Midbrain (tissue), 1 donor: Measurements from ENCODE around the gene SLF1.
"Not testable (repeated sequence)": the region's sequence is repeated elsewhere in the genome, so short reads cannot be mapped to it uniquely, and the experiment has no call there.

Experiments
- DNase-seq: peaks from one replicate; lab custom pipeline; 2025; lab: John Stamatoyannopoulos, UW

SLF1 gene

DNA sequence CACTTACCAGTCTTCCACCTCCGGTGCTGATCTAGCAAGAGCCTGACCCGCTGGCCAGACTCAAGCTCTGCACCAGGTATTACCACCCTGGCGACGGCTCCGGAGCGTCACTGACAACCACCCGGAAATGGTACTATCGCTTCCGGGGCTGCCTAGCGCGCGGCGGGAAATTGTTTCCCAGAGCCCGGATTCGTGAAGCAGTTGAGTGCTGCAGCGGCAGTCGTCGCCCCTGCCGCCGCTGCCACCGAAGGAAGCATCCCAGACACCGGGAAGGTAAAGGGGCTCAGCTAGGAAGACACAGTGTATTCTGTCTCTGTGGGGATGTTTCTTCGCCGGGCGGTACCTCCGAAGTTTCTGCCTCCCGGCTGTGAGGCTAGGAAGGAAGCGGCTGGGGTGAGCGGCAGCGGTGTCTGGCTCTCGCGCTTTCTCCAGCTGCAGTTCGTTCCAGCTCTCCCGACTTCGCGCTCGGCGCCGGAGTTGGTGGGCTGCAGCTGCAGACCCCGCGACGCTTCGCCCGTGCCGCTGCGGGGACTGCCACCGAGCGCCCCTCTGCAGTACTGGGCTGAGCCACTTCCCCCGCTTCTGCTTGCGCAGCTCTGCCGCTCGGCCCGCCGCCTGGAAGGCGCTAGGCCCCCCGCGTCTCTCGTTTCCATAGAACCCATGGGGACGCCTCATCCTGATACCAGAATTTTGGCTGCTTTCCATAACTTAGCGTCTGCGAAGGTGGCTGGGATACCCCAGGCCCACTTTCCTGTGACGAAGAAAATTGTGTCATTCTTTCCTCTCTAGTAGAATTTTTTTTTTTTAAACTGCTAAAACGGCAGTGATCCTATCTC, at the start of gene SLF1, which contains the start of gene KIAA0825:
Gene SLF1 (plus strand): TSS at position 177 of the 836 bp plus-strand sequence. CDS start 10,142 bp downstream, outside the sequence.
Gene KIAA0825 (minus strand): TSS at position 112 of the 836 bp plus-strand sequence. CDS start 81,478 bp downstream, outside the sequence.
- peak; percentile 91 for DNase-seq

DNA sequence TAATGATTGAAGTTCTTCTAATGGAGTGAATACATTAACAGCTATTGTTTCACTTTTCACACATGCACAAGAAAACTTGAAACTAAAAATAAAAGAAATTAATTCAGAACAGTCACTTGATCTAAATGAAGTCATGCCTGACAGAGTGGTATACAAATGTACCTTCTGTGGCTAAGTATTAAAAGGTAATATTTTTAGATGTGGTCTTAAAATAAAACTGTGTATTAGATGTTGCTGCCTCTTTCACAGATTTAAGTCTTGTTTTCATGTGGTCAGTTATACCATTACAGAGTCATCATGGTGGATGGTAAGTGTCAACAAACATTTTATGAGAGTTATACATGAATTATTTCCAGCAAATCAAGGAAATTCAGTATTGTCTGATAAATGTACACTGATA, 47.1 kb upstream of the SLF1 start:
- no peak for DNase-seq

DNA sequence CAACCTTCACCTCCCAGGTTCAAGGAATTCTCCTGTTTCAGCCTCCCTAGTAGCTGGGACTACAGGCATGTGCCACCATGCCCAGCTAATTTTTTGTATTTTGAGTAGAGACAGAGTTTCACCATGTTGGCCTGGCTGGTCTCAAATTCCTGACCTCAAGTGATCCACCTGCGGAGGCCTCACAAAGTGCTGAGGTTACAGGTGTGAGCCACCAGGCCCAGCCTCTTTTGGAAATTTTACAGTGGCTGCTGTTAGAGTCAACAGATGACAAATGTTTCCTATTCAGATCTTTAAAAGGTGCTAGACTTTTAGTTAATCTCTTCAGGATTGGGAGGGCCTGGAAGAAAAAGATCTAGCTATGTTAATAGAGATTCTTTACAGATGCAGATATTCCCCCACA, 45.1 kb upstream of the SLF1 start:
- not testable (repeated sequence) for DNase-seq

DNA sequence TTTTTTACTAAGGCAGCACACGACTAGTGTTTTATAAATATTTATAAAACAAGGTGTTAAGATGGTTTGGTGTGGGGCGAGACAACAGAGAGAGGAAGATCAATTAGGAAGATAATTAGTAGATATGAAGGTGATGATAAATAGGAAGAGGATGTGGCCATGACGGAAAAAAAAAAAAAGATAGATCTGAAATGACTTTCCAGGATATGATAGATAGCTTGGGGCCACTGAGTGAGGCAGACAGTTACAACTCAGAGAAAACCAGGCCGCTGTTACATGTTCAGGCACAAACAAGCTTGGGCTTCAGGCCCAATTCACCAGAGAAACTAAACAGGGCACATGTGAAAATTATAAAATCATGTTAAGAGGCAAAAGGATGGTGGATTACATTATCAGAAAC, 43.3 kb upstream of the SLF1 start:
- no peak for DNase-seq

DNA sequence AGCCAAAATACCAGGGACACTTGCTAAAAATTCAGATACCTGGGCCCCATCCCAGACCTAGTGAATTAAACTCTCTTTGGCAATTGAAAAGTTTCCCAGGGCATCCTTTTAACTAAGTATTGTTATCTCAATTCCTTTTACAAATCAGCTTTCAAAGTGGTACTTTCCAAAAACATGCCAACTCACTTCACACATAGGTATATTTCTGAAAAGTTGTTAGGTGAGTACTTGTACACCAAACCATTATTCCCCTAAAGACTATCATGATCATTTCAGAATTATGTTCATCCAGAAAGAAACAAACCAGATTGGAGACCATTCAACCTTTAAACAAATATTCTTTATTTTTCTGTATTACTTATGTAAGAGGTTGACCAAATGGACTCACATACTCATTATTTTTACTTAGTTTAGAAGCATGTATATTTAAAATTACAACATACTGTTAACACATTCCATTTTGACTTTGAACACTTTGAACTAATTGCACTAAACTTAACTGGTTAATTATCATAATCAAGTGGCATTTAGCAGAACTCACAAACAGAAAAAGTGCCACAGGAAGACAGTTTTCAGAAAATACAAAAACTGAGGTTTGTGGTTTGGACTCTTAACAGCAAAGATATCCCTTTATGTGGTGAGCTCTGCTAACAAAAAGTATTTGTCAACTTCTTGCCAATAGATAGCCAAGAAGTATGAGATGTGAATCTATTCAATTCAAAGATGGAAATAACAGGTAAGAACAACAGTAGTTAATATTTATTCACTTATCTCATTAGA, 40.8 kb upstream of the SLF1 start:
- DNase-seq = no peak

DNA sequence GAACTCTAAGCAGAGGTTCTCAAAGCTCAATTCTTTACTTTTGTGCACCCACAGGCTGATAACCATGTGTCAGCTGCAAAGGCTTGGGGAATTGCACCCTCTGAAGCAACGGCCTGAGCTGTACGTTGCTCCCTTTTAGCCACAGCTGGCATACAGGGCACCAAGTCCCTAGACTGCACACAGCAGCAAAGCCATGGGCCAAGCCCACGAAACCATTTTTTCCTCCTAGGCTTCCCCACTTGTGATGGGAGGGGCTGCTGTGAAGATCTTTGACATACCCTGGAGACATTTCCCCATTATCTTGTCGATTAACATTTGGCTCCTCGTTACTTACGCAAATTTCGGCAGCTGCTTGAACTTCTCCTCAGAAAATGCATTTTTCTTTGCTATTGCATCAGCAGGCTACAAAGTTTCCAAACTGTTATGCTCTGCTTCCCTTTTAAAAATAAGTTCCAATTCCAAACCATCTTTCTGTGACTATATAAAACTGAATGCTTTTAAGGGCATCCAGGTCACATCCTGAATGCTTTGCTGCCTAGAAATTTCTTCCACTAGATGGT, 23.1 kb upstream of the SLF1 start:
- no peak for DNase-seq

DNA sequence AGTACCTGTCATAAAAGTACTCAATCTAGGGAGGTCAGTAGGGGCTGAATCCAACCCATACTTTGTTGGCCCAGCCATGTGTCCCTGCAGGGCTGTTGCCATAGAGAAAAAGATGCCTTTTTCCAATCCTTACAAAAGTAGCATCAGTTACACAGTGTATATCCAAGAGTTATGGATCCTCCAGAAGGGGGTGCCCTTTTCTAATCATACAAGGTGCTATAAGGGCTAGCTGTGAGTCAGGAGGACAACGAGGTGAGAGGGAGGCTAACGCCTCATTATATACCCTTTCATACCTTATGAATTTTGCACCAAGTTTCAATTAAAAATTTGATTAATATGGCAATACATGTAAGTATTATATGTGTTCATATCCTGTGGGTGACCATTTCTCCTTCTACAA, 4.9 kb upstream of the SLF1 start:
- DNase-seq = peak; percentile 2

DNA sequence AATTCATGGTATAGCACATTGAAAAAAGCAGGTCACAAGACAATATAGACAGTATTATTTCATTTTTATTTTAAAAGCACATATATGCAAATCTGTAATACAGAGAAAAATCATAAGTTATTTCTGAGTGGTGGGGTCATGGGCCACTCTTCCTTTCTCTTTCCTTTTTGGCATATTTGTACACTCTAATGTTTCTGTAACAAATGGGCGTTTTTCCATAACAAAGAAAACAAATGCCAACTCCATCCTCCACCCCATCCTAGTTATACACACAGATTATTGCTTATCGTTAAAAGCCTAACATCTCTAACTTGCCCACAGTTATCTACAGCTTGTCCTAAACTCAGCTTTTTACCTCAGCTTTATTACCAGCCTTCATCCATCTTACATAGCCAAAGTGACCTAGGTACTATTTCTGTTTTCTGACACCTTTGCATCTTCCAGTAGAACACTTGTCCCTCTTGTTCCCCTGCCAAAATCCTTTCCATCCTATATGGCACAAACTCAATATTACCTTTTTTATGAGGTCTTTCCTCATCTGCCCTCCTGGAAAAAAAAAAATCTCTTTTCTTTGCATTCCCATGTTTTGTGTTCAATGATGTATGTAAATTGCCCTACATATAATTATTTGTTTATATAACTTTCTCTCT, 4.2 kb upstream of the SLF1 start:
- no peak for DNase-seq

DNA sequence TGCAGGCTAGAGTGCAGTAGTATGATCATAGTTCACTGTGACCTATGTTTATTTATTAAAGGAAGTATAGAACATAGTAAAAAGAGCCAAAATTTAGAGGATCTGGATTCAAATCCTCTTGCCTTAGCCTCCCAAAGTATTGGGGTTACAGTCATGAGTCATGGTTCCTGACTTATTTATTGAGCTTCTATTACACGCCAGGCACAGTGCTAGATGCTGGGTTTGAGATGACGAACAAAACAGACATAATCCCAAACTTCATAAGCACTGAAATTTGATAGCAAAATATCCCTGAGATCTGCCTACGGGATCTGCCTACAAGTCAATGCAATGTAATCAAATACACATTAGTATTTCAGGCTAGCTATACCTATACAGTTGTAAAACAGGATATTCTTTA, 2.6 kb upstream of the SLF1 start:
- no peak for DNase-seq

DNA sequence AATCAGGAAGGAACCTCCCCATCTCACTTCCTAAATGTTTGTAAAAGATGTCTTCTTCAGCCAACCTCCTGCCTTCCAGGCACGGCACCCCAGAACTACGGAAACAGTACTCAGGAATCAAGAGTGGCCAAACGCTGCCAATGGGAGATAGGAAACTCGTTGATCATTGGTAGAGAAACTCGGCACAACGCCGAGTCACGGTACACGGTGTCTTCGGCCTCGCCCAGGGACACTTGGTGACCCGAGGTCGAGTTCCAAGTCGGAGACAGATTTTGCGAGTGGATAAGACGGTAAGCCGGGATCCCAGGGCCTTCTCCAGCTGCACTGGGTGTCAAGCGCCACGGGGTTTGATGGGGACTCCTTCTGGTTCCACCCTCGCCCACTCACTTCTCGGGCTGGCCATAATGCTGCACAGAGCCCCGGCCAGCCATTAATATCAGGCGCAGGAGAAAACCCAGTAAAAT, 408 bp upstream of the SLF1 start:
- DNase-seq = peak; percentile 59

DNA sequence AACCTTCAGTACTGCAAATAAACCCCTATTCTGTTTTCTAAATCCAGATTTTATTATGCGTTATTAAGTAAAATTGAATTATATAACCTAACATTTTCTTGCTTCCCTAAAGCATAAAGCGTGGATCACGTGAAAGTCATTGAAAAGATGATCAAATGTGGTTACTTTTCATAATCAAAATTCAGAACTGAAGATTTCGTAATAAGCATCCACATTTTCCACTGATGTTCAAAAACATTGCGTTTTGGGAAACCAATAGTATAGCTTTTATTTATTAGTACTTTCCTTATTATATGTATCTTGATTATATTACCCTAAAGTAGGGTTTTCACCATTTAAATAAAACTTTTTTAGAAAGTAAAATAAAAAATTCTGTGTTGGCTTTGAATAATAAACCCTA, 1.8 kb downstream of the SLF1 start:
- DNase-seq = no peak

DNA sequence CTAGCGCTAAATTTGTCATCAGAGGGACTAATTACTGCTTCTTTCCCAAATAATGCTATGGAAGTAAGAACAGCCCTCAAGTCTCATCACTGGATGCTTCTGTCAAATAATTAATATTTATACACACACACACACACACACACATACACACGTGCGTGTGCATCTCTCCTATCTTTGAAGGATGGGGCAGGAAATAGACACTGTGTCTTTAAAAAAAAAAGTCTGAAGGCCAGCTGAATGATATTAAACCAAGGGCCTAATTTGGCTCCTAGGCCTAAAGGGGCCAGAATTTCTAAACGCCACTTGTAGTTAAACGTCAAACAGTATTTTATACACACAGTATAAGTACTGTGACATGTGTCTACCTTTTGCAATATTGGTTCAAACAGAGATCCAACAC, 3.3 kb downstream of the SLF1 start:
- no peak for DNase-seq

DNA sequence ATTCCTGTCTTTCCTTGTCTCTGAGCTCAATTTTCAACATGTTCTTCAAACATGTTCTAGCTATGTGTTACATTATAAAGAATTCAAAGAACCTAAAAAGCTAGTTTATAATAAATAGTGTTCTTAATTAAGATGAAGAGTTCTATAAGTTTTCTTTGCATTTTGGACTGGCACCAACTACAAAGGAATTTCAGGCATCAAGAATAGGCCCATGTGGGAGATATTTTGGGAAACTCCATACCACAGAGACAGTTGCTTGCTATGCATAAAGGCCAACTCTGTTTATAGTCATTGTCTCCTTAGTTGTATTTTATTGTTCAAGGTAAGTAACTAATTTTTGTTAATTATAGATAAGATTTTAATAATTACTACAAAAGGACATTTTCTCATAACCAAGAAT, 4.5 kb downstream of the SLF1 start:
- DNase-seq = no peak

DNA sequence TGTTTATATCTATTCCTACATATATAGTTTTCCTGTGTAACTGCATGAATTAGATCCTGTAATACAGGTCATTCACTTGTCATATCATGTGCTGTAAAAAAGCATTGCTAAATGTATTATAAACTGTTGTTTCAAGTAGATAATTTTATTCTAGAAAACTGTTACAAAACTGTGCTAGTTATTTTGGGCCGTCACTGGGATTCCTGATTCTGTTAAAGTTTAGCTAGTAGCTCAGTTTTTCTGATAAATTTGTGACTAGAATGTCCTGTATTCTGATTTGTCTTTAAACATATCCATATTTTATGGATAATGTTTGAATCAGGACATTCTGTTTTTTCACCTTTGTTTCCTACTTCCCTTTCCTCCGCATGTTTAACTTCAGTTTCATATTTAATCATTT, 5.4 kb downstream of the SLF1 start:
- DNase-seq = no peak

DNA sequence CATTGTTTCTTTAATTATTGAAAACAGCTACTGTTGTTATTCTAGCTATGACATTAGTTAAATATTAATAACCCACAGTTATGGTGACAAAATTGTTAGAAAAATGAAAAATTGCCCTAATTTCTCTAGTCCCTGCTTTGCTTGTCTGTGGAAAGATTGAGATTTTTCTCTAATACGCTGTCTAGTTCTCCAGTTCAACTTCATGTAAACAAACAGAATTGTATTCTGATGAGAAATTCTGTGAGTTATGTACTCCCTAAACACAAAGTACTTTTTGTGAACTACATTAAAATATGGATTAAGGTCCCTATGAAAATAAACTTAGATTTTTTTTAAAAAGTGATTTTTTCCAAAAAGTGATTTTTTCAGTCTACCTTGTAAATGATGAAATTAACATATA, 8.7 kb downstream of the SLF1 start:
- DNase-seq = no peak

DNA sequence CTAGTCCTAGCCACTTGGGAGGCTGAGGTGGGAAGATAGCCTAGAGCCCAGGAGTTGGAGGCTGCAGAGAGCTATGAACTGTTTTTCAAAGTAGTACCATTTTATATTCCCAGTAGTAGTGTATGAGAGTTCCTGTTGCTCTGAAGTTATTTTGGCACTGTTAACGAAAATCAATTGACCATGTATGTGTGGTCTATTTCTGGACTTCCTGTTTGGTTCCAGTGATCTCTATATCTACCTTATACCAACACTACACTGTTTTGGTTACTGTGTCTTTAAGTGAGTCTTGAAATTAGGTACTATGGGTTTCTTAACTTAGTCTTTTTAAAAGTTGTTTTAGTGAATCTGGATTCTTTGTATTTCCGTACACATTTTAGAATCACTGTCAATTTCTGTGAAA, 13.6 kb downstream of the SLF1 start:
- DNase-seq = no peak

DNA sequence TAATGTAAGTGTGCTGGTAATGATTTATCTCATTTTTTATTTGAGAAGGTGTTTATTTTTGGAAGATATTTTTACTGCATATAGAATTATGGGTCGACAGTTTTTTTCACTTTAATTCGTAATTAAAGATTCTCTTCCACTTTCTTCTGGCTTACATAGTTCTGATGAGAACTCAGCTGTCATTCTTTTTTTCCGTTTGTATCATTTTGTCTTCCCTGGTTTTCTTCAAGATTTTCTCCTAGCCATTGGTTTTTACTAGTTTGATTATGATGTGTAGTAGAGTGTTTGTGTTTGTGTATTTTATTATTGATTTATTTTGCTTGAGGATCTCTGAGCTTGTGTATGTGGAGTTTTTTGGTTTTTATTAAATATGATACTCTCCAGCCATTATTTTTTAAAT, 21.7 kb downstream of the SLF1 start:
- DNase-seq = no peak

DNA sequence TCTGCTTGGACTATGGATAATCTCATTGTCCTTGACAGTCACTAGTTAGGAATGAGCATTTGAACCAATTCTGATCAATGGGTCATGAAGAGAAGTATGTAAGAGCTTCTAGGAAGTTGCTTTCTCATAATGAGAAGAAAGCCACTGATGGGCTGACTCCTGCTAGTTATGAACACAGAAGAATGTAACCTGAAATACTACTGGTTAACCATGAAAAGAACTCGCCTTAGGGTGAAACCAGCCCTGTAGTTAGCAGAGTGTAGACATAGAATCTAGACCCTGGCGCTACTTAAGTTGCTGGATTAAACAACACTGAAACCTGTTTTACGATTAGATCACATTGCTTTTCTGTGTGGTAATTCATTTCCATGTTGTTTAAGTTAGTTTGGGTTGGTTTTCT, 26.6 kb downstream of the SLF1 start:
- DNase-seq = no peak

DNA sequence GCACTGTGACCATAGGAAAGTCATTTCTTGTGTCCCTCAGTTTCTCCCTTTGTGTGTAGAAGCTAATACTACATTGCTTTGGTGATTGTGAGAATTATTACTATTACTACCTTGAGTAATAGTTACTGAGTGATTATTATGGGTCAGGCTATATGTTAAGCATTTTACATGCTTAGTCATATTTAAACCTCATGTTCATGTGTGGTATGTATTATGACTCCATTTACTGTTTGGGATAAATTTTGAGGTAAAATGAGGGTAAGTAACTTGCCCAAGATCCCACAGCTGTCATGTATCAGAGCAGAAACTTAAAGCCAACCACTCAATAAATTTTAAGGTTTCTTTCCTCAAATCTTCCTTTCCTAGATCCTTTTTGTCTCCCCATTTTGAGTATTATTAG, 28.3 kb downstream of the SLF1 start:
- no peak for DNase-seq

DNA sequence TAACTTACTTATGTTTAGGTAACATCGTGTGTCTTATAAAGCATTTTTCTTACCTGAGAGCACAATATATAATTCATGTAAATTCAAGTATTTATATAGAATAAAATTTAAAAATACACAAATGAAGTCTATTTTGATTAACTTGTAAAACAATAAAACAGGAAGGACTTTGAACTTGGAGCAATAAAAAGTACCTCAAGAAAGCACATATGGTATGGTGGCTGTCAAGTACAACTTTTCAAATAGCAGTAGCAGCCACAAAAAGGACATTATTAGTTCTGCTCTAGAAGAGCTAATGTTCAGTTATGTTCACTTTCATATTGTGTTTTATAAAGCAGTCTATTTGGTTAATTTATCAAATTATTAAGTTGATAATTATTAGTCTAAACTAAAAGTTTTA, 31.4 kb downstream of the SLF1 start:
- no peak for DNase-seq

DNA sequence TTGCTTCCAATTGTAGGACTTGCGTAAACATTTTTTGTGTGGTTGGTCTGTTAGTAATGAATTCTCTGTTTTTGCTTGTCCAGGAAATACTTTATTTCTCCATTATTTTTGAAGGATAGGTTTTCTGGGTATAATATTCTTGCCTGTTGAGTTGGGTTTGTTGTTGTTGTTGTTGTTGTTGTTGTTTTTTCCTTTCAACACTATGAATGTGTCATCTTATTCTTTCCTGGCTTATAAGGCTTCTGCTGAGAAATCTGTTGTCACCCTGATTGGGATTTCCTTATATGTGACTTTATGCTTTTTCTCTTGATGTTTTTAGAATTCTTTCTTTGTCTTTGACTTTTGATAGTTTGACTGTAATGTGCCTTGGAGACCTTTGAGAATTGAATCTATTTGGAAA, 39.8 kb downstream of the SLF1 start:
- no peak for DNase-seq

DNA sequence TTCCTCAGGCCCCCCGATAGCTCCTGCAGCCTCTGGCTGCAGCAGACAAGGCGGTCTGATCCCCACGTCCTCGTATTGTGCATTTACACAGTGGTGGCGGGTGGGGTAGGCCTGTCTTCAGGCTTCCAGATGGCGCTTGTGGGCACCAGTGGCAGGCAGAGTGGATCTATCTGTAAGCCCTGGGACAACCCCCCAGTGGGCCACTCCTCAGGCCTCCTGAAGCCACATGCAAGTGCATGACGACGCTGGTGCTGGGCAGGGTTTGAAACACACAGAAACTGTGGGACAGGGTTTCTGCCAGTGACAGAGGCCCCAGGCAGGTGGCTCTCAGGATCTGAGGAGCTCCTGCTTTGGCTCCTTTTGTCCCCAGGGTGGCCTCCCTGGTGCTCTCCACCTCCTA, 42.0 kb downstream of the SLF1 start:
- DNase-seq = no peak
